Keratinocyte (primary cell): ENCODE results near the gene NAALADL2. TPM values are rescaled to one million over a fixed set of nuclear protein-coding genes. Genes with fewer than 3 reads are reported as not detected.
A peak's percentile ranks its signal among the peaks of the same experiment; 100 is the strongest.

Experiments
- DNase-seq: peaks from one replicate; pipeline ENCODE4 v3.0.0-alpha.2; 2011; ENCODE audit warnings: low read depth, missing footprints, low spot score
- FAIRE-seq: peaks from 2 replicates; lab custom pipeline; 2011; peaks lifted over from hg19 to GRCh38; lab: Jason Lieb, UNC
- H2AFZ ChIP-seq: 2 replicates; pipeline ENCODE4 v1.6.0; 2012; ENCODE audit warnings: low read length, control low read depth, inconsistent platforms; ENCODE audit not compliant: control insufficient read depth
- H3K27ac ChIP-seq: 2 replicates; pipeline ENCODE4 v1.5.1; 2011; ENCODE audit warnings: low read length; ENCODE audit not compliant: control insufficient read depth, insufficient read depth
- H3K27me3 ChIP-seq: 3 replicates; pipeline ENCODE4 v1.6.0; 2011; ENCODE audit warnings: low read length; ENCODE audit not compliant: control insufficient read depth, insufficient read depth; ENCODE audit errors: extremely low read depth
- H3K36me3 ChIP-seq, 2 experiments: 2 replicates in 1 of 2; 3 replicates in 1 of 2; pipeline ENCODE4 v1.5.1; 2011; ENCODE audit warnings: low read length in 2 of 2, mild to moderate bottlenecking in 1 of 2; ENCODE audit not compliant: control insufficient read depth in 2 of 2, insufficient read depth in 2 of 2; ENCODE audit errors: extremely low read depth in 1 of 2
- H3K4me1 ChIP-seq: 3 replicates; pipeline ENCODE4 v1.5.1; 2011; ENCODE audit warnings: low read length; ENCODE audit not compliant: control insufficient read depth, insufficient read depth; ENCODE audit errors: extremely low read depth
- H3K4me2 ChIP-seq: 3 replicates; pipeline ENCODE4 v1.6.0; 2011; ENCODE audit warnings: low read depth, low read length; ENCODE audit not compliant: control insufficient read depth, insufficient read depth; ENCODE audit errors: extremely low read depth
- H3K4me3 ChIP-seq, 3 experiments: fragments of 200-600 bp in 1 of 3; sonication (generic) in 1 of 3; 2 replicates in 2 of 3; 3 replicates in 1 of 3; pipeline ENCODE4 v1.5.1; 2011 to 2016; ENCODE audit warnings: low read length in 3 of 3, mild to moderate bottlenecking in 3 of 3, control low read depth in 2 of 3, inconsistent platforms in 1 of 3, low read depth in 1 of 3, mixed read lengths in 1 of 3, mixed run types in 1 of 3, moderate library complexity in 1 of 3; ENCODE audit not compliant: control insufficient read depth in 2 of 3, insufficient read depth in 2 of 3; ENCODE audit errors: extremely low read depth in 1 of 3
- H3K79me2 ChIP-seq: 2 replicates; pipeline ENCODE4 v1.6.0; 2012; ENCODE audit warnings: low read length; ENCODE audit not compliant: control insufficient read depth, insufficient read depth
- H3K9ac ChIP-seq: 3 replicates; pipeline ENCODE4 v1.6.0; 2011; ENCODE audit warnings: low read length; ENCODE audit not compliant: control insufficient read depth, insufficient read depth; ENCODE audit errors: extremely low read depth
- H3K9me1 ChIP-seq: 3 replicates; pipeline ENCODE4 v1.6.0; 2011; ENCODE audit warnings: low read length; ENCODE audit not compliant: control insufficient read depth, insufficient read depth; ENCODE audit errors: extremely low read depth
- H3K9me3 ChIP-seq: 2 replicates; pipeline ENCODE4 v1.5.1; 2012; ENCODE audit warnings: low read depth, low read length; ENCODE audit not compliant: control insufficient read depth
- H4K20me1 ChIP-seq: 3 replicates; pipeline ENCODE4 v1.6.0; 2011; ENCODE audit warnings: low read length; ENCODE audit not compliant: control insufficient read depth, insufficient read depth; ENCODE audit errors: extremely low read depth
- EZH2 ChIP-seq: IDR thresholded peaks from one replicate; pipeline ENCODE4 v1.6.1; 2012; ENCODE audit warnings: inconsistent platforms, mild to moderate bottlenecking, low read length, moderate library complexity
- dilution Hi-C: fragments of 300-500 bp; cut with MboI; formaldehyde crosslinking; loops from one replicate; pipeline ENCODE4 v1.7.0; 2020; ENCODE audit warnings: low sequenced_read_pairs; ENCODE audit not compliant: extremely low pct_ligation_motif_present
- polyA plus RNA-seq, 5 experiments: library from polyadenylated mRNA; depleted of rRNA in 3 of 5; stranded (reverse) in 3 of 5; stranded (forward) in 1 of 5; unstranded in 1 of 5; fragments of >200 nt; gene quantifications; 1 replicate in 1 of 5; 2 replicates in 3 of 5; 3 replicates in 1 of 5; pipeline versions ENCODE4 v1.2.1 to v1.2.3, GENCODE V29; 2011 to 2012; ENCODE audit warnings: missing spikeins in 2 of 5, low read depth in 1 of 5, low replicate concordance in 1 of 5
- TF ChIP-seq, protein P1 (sequence below), 3 experiments: IDR thresholded peaks in 1 of 3; conservative IDR thresholded peaks in 1 of 3; optimal IDR thresholded peaks in 1 of 3; 2 replicates in 2 of 3; 3 replicates in 1 of 3; pipeline versions ENCODE3 to v1.5.1; 2011; ENCODE audit warnings: low read length in 3 of 3, mild to moderate bottlenecking in 3 of 3, moderate library complexity in 2 of 3, control low read depth in 1 of 3, inconsistent platforms in 1 of 3; ENCODE audit not compliant: insufficient read depth in 2 of 3; ENCODE audit errors: extremely low read depth in 1 of 3

NAALADL2 gene
- polyA plus RNA-seq, 1 donor (not counting 4 experiments of a cell fraction or from before 2014, with no cell fraction given): 0.75 TPM

DNA sequence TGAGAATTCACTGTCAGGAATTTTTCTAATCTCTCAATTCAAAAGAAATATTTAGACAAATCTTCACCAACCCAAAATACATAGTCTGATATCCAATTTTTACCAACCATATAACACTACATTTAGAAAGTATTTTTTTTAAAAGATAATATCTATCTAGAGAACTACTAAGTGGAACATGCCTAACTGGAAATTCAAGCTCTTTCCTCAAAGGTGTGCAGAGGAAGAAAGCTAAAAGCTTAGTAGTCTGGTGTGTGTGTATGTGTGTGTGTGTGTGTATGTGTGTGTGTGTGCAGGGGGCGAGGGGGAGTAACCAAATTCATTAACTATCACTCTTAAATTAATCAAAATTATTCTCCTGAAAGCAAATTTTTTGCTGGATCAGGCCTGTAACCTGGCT lies 797.3 kb downstream of the NAALADL2 start:
- Histone ChIP-seq H3K36me3 (no peaks in the 10 kb centered on the region), H3K9me1 (no peaks in the 10 kb centered on the region), H3K27me3 (no peaks in the 10 kb centered on the region), H4K20me1 (no peaks in the 10 kb centered on the region), H3K9ac (no peak overlapping the region), H3K4me3 (no peak overlapping the region), H3K27ac (no peak overlapping the region), H3K4me2 (no peak overlapping the region), H2AFZ (no peak overlapping the region), H3K9me3 (no peaks in the 10 kb centered on the region), H3K4me1 (peaks cover 2% of the 10 kb centered on the region), H3K79me2 (no peaks in the 10 kb centered on the region)
- no peak for DNase-seq
- dilution Hi-C loops: no loop called here
- no peak for TF ChIP-seq EZH2
- TF ChIP-seq, protein P1, sequence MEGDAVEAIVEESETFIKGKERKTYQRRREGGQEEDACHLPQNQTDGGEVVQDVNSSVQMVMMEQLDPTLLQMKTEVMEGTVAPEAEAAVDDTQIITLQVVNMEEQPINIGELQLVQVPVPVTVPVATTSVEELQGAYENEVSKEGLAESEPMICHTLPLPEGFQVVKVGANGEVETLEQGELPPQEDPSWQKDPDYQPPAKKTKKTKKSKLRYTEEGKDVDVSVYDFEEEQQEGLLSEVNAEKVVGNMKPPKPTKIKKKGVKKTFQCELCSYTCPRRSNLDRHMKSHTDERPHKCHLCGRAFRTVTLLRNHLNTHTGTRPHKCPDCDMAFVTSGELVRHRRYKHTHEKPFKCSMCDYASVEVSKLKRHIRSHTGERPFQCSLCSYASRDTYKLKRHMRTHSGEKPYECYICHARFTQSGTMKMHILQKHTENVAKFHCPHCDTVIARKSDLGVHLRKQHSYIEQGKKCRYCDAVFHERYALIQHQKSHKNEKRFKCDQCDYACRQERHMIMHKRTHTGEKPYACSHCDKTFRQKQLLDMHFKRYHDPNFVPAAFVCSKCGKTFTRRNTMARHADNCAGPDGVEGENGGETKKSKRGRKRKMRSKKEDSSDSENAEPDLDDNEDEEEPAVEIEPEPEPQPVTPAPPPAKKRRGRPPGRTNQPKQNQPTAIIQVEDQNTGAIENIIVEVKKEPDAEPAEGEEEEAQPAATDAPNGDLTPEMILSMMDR (optimal IDR thresholded peaks at IDR 0.05 in 1 of 3, IDR thresholded peaks at IDR 0.05 in 1 of 3, conservative IDR thresholded peaks at IDR 0.05 in 1 of 3; ENCODE audit: extremely low read depth in 1 of 3, insufficient read depth in 2 of 3, low read length in 3 of 3): no peak
- FAIRE-seq: no peak

DNA sequence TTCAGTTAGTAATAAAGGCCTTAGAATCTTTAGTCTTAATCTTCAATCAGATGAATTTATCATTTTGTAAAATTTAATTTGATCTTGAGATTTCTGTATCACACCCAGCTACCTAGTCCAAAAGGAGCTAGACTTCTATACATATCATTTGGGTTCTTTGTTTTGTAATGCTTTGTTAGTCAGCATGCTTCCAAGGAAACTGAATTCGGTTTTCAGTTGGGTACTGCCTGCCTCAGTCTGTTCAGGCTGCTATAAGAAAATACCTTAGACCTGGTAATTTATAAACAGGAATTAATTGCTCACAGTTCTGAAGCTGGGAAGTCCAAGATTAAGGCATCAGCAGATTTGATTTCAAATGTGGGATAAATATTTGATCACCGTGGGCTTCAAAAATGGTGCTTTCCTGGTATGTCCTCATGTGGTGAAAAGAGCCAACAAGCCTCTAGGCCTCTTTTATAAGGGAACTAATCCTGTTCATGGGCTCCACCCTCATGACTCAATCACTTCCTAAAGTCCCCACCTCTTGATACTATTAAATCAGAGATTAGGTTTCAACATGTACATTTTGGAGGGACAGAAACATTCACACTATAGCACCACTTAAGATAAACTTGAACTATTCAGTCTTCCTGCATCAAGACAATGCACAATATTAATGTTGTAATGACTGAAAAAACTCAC lies 800.7 kb downstream of the NAALADL2 start:
- no peak overlapping the region for H3K4me2 ChIP-seq
- no peak overlapping the region for H3K4me3 ChIP-seq
- peaks cover 2% of the 10 kb centered on the region for H3K4me1 ChIP-seq
- no peaks in the 10 kb centered on the region for H4K20me1 ChIP-seq
- dilution Hi-C loops: no loop called here
- TF ChIP-seq EZH2: no peak
- TF ChIP-seq, protein P1 (optimal IDR thresholded peaks at IDR 0.05 in 1 of 3, IDR thresholded peaks at IDR 0.05 in 1 of 3, conservative IDR thresholded peaks at IDR 0.05 in 1 of 3; ENCODE audit: extremely low read depth in 1 of 3, insufficient read depth in 2 of 3, low read length in 3 of 3): no peak
- H3K9ac ChIP-seq: no peak overlapping the region
- H3K9me1 ChIP-seq: no peaks in the 10 kb centered on the region
- H3K36me3 ChIP-seq: no peaks in the 10 kb centered on the region
- H3K79me2 ChIP-seq: no peaks in the 10 kb centered on the region
- FAIRE-seq: peak; percentile 64
- H3K9me3 ChIP-seq: no peaks in the 10 kb centered on the region
- DNase-seq: peak; percentile 11
- no peak overlapping the region for H3K27ac ChIP-seq
- H2AFZ ChIP-seq: peak overlapping the region; percentile 10
- H3K27me3 ChIP-seq: no peaks in the 10 kb centered on the region
